Measurements from ENCODE around the gene MYBPHL.
A peak's percentile ranks its signal among the peaks of the same experiment; 100 is the strongest.
"Not testable (repeated sequence)": the region's sequence is repeated elsewhere in the genome, so short reads cannot be mapped to it uniquely, and the experiment has no call there.

Gene MYBPHL

DNA sequence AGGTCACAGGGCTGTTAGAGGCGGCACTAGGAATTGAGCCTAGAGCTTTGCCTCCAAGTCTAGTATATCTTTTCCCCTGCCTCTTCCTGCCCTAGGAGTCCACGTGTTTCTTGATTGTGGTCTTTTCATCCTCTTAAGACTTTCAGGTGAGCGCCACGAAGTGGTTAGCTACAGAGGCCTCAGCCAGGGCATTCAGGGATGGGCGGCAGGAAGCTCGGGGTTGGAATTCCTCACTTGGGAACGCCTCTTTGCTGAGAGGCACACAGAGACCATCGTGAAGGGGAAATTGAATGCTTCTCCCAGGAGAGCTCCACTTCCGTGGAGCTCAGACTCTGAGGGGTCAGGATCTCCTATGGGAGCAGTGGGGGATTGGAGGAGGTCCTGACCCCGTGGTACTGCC, 820 bp downstream of the MYBPHL start:
- DNase-seq, result not testable (repeated sequence)

DNA sequence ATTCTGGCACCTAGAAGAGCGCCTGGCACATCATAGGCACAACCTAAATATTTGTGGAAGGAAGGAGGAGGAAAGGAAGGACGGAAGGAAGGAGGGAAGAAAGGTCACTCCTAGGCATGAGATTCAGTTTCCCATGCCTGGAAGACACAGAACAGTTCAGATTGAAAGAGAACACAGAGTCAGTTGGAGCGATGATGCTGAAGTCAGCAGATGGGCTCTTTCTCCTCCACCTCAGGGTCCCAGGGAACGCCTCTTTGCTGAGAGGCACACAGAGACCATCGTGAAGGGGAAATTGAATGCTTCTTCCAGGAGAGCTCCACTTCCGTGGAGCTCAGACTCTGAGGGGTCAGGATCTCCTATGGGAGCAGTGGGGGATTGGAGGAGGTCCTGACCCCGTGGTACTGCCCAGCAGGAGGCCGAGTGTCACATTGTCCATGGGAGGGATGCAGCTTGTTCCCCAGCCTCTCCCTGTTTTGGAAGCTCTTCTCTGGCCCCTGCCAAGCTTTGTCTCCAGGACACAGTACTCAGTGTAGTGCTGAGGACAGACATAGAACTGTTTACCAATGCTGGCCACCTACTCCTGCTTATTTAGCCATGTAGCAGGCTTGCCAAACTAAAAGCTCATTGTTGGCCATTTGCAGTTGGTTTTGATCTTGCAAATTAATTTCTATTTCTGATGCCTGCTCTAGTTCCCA, 2.4 kb downstream of the MYBPHL start:
- no peak for DNase-seq

GRCh38 chr1:109301874-109302273, 4.9 kb downstream of the MYBPHL start:
- no peak for DNase-seq

DNA sequence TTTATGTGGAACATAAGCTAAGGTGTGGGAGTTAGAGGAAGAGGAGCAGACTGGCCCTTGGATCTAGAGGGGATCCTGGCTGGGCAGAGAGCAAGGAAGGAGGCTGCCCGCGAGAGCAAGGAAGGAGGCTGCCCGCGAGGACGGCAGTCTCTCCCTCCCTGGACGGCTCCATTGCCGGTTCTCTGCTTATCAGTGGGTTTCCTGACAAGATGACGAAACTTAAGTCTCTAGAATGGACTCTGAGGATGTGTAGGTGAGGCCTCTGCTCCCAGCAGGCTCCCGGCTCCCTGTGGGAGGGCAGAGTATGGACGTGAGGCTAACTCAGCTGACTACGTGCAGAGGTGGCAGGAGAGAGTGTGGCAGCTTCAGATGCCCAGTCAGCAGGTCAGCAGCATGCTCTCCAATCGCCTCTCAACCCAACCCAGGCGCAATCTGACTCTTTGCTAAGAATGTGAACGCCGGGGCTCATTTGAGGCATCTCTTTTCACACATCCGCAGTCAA, 6.1 kb downstream of the MYBPHL start:
- DNase-seq, result no peak

- DNase-seq, result no peak
Measured at GRCh38 chr1:109299558-109300343, 7.1 kb downstream of the MYBPHL start.

- no peak for DNase-seq
Measured at GRCh38 chr1:109298666-109299557, 7.9 kb downstream of the MYBPHL start.

DNA sequence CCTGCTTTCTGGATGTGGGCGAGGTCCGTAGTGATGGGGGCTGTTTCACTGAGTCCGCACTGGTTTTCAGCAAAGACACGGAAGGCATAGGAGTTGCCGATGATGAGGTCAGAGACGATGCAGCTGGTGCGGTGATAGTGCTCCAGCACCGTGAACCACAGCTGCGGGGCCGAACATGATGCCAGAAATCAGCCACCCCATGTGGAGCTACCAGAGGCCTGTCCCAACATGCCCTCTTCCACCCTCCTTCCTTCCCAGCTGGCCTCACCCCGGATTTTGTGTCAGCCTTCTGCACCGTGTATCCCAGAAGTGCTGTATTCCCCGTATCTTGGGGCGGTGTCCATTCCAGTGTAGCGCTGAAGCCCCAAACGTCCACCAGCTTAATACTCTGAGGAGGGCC, 10.0 kb downstream of the MYBPHL start:
- no peak for DNase-seq

DNA sequence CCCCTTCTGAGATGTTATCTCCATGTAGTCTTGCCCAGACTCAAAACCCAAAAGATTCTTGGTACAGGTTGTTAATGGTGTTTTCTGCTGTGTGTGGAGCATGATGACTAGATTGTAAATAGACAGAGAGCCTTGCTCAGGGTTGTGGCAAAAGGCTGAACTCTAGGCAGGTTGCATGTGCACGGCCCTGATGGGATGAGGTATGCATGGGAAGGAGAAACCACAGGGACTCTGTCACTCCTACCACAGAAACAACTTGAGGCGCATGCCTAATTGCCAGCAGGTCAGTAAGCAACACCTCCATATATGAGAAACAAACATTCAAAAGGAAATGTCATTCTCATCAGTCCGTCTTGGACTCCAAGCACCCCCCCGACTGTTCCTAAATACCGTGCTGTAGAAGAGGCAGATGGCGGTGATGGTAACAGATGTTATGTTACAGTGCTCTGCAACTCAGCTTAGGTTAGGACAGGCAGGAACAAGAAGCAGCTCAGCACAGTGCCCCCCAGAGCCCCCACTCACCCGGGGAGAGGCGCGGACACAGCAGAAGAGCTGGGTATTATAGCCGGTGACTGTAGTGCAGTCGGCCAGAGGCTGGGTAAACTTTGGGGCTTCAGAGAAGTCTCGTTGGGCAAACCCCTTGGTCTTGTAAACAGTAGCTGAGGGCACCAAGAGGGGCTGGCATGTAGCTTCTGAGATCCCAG, 10.9 kb downstream of the MYBPHL start:
- DNase-seq, result no peak

- no peak for DNase-seq
Measured at GRCh38 chr1:109294481-109294880, 12.3 kb downstream of the MYBPHL start.

DNA sequence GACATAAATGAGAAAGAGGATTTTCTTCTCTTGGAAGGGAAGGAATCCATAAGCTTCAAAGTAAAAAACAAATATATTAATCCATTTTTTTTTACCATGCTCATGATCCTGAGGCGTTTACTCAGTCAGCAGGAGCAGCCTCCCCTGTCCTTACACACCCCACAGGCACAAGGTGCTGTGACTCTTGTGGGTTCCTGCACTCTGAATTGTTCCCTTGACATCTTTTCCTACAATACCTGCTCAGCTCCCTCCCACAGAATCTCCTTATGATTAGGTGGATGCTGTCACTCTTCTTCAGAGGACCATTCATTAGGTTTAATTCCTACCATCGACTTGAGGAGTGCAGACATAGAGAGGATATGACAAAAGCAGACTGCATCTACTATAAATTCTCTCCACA, 13.8 kb downstream of the MYBPHL start:
- DNase-seq, result no peak

DNA sequence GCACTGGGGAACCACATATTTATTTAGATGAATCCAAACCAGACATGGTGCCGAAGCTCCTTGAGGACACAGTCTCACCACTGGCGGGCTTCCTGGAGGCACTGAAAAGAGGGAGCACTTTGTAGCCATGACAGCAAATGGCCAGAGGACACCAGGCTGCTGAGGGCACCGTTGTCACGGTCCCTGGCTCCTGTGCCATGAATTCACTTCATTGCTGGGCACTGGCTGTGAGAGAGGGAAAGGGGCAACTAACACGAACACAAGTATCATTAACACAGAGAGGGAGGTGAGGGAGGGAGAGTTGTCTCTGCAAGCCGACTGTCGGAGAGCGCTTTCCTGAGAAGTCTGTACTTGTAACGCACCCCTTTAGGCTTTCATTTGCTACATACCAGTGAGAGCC, 14.4 kb downstream of the MYBPHL start:
- DNase-seq, result no peak

DNA sequence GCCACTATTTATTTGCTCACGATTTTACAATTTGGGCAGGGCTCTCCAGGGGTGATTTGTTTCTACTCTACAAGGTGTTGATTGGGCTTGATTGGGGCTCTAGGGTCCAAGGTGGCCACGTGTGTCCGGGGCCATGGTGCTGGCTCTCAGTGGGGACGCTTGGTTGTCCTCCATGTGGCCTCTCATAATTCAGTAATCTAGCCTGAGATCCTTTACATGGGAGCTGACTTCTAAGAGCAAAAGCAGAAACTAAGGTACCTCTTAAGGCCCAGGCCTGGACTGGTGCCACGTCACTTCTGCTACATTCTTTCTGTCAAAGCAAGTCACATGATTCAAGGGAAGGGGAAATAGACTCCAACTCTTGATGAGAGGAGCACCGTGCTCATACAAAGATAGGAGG, 15.8 kb downstream of the MYBPHL start:
- DNase-seq, result no peak

DNA sequence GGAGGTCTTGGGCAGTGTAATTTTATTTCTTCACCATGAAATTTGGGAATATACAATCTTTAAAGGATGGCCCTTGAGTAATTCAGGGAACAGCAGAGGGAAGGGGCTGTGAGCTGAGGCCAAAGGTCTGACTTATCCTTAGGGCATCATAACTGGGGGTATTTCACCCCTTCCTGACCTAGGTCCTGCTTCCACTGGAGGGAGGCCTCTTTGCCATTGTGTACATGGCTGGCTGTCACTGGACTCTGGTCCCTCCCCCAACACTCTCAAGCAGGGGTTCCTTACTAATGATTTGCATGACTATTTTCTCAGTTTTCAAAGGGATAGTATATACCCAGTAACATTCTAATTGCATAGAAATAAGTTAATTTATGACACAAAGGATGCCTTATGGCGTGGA, 16.7 kb downstream of the MYBPHL start:
- DNase-seq, result no peak

DNA sequence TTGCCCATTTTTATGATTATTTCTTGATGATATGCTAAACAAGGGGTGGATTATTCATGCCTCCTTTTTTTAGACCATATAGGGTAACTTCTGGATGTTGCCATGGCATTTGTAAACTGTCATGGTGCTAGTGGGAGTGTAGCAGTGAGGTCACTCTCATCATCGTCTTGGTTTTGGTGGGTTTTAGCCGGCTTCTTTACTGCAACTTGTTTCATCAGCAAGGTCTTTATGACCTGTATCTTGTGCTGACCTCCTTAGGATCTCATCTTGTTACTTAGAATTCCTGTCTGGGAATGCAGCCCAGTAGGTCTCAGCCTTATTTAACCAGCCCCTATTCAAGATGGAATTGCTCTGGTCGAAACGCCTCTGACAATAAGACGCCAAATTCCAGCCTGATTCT, 20.0 kb downstream of the MYBPHL start:
- not testable (repeated sequence) for DNase-seq

DNA sequence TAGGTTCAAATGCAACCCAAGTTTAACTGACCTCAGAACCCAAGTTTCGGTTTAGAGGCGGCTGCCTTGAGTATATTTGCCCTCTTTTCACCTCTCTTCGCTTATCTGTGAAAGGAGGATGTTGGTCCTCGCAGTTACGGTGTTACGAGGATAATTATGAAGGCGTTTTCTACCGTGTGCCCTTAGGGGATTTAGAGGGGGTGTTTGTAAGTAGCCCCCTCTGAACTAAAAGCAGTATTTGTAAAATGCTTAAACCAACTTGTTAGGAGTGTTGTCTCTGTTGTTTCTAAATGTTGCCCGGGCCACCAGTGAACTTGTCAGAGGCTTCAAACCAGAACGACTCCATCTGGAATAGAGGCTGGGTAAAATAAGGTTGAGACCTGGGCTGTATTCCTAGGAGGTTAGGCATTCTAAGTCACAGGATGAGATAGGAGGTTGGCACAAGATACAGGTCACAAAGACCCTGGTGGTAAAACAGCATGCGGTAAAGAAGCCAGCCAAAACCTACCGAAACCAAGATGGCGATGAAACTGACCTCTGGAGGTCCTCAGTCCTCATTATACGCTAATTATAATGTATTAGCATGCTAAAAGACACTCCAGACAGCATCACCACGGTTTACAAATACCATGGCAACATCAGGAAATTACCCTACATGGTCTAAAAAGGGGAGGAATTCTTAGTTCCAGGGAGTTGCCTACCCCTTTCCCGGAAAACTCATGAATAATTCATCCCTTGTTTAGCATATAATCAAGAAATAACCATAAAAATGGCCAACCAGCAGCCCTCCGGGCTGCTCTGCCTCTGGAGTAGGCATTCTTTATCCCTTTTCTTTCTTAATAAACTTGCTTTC, 22.8 kb downstream of the MYBPHL start:
- DNase-seq, result no peak

GRCh38 chr1:109282952-109283747, 23.7 kb downstream of the MYBPHL start, which contains the start of gene PSRC1:
Gene PSRC1, minus strand, starts transcription at chr1:109283145.
- peak; percentile 84 for DNase-seq

- no peak for DNase-seq
Measured at GRCh38 chr1:109282497-109282951, 24.3 kb downstream of the MYBPHL start.

DNA sequence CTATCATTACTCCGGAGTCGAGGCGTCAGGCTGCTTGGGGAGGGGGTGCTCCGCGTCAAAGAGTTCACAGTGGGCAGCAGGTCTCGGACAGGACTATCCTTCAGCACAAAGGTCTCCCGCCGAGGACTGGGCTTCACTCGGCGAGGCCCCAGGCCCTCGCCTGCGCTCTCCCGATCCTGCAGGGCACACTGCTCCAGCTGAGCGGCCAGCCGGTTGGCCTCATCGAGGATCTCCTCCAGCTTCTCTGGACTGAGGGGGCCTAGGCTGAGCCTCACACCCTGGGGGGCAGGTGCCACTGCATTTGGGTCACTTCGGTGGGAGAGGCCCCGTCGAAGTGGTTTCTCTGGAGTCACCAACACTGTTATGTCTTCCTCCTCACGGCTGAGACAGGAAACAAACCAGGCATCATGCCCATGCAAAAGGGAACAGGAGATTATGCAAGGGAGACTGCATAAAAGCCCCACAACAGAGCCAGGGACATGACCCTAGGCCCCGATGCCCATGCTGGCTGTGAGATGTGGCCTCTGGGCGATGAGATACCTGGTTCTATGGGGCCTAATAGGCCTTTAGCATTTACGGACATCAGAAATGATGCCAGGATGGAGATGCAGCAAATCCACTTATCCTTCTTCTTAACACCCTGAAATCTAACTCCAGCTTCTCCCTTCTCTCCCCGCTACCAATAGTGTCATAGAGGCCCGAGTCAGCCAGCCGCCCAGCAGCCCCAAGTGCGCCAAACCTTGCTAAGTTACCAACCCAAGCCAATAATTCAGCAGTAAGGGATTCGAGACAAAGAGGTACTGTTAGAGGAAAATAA, 24.9 kb downstream of the MYBPHL start:
- no peak for DNase-seq

DNA sequence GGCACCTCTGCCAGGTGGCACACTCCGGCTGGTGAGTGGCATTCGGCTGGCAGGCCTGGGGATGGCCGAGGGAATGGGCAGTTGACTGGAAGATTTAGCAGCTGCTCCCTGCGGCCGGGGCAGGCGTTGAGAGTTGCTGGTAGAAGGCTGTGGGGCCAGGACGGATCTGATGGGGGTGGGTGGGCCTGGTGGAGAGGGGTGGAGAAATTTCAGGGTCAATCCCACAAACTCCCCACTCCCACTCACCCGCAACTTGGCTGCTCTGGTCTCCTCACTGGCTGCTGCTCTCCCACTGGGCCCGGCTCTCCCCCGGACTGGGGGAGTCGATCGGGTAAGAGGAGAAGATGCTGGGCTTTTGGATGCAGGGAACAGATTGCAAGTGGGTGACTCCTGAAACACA, 25.9 kb downstream of the MYBPHL start:
- DNase-seq, result no peak
